GM12878 (cell line): Measurements from ENCODE around the gene THAP3.

Source experiments
- BCLAF1 ChIP-seq: fragments of 450-650 bp; IDR thresholded peaks from 2 replicates; pipeline ENCODE4 v1.6.1; 2017; ENCODE audit warnings: antibody characterized with exemption, mild to moderate bottlenecking, moderate library complexity
- NR2C2 ChIP-seq: IDR thresholded peaks from 2 replicates; pipeline ENCODE4 v1.6.1; 2011; ENCODE audit warnings: borderline replicate concordance, low read depth; ENCODE audit not compliant: control insufficient read depth, insufficient read length
- POLR2A ChIP-seq: IDR thresholded peaks from 2 replicates; pipeline ENCODE4 v1.6.1; 2011; ENCODE audit warnings: low read depth, mild to moderate bottlenecking, low read length
- REST ChIP-seq: IDR thresholded peaks from 2 replicates; pipeline ENCODE4 v1.6.1; 2012; ENCODE audit warnings: mild to moderate bottlenecking, low read depth, low read length
- TF ChIP-seq, protein P1 (sequence below): IDR thresholded peaks from 2 replicates; pipeline ENCODE4 v1.6.1; 2012; ENCODE audit warnings: low read length, inconsistent platforms
- TF ChIP-seq, protein P2 (sequence below): fragments of 450-650 bp; IDR thresholded peaks from 2 replicates; pipeline ENCODE4 v1.6.1; 2017; ENCODE audit warnings: mild to moderate bottlenecking

DNA sequence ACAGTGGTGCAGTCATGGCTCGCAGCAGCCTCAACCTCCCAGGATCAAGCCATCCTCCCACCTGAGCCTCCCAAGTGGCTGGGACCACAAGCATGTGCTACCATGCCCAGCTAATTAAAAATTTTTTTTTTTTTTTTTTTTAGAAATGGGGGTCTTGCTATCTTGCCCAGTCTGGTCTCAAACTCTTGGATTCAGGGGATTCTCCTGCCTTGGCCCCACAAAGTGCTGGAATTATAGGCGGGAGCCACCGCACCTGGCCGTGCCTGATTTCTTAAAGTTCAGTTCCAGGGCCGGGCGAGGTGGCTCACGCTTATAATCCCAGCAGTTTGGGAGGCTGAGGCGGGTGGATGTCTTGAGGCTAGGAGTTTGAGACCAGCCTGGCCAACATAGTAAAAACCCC lies 6.4 kb downstream of the THAP3 start:
- no peak for TF ChIP-seq BCLAF1
- no peak for TF ChIP-seq POLR2A
- no peak for TF ChIP-seq REST
- TF ChIP-seq, protein P1, sequence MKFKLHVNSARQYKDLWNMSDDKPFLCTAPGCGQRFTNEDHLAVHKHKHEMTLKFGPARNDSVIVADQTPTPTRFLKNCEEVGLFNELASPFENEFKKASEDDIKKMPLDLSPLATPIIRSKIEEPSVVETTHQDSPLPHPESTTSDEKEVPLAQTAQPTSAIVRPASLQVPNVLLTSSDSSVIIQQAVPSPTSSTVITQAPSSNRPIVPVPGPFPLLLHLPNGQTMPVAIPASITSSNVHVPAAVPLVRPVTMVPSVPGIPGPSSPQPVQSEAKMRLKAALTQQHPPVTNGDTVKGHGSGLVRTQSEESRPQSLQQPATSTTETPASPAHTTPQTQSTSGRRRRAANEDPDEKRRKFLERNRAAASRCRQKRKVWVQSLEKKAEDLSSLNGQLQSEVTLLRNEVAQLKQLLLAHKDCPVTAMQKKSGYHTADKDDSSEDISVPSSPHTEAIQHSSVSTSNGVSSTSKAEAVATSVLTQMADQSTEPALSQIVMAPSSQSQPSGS: no peak
- TF ChIP-seq NR2C2: no peak
- TF ChIP-seq, protein P2, sequence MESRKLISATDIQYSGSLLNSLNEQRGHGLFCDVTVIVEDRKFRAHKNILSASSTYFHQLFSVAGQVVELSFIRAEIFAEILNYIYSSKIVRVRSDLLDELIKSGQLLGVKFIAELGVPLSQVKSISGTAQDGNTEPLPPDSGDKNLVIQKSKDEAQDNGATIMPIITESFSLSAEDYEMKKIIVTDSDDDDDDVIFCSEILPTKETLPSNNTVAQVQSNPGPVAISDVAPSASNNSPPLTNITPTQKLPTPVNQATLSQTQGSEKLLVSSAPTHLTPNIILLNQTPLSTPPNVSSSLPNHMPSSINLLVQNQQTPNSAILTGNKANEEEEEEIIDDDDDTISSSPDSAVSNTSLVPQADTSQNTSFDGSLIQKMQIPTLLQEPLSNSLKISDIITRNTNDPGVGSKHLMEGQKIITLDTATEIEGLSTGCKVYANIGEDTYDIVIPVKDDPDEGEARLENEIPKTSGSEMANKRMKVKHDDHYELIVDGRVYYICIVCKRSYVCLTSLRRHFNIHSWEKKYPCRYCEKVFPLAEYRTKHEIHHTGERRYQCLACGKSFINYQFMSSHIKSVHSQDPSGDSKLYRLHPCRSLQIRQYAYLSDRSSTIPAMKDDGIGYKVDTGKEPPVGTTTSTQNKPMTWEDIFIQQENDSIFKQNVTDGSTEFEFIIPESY: no peak
